ENCODE data around the gene MAPK6. TPM values are rescaled to one million over a fixed set of nuclear protein-coding genes. Genes with fewer than 3 reads are reported as not detected.

The MAPK6 gene
- total and polyA plus RNA-seq, 4 donors, result 5.6 to 27.1 (median 16.9) TPM

DNA sequence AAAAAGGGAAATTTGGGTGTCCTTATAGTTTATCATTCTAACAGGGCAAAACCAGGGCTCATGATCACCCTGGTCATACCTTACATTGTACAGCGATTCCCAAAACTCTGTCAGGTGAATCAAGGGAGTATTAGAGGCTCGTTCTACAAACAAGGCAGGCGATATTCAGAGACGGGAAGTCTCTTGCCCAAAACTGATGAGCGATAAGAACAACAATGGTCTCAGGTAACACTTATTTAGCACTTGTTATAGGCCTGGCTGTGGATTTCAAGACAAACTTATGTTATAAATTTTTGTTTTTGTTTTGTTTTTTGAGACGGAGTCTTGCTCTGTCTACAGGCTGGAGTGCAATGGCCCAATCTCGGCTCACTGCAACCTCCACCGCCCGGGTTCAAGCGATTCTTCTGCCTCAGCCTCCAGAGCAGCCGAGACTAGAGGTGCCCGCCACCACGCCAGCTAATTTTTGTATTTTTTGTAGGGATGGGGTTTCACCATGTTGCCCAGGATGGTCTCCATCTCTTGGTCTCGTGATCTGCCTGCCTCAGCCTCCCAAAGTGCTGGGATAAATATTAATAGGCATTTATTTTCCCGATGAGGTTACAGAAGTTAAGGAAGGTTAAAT is 80.7 kb downstream of the MAPK6 start:
- no peak overlapping the region for H3K4me3 ChIP-seq (ENCODE audit: low read length in 2 of 2)
- ATAC-seq (ENCODE audit: low FRiP score) (no peak), DNase-seq (no peak)
- no peak overlapping the region for H3K27ac ChIP-seq (ENCODE audit: low read depth in 1 of 2, low read length in 2 of 2)
- WGBS, 2 donors, result 95 to 96% methylated on average over 15 of the region's 15 CpGs
- no peaks in the 10 kb centered on the region for H3K27me3 ChIP-seq (ENCODE audit: control insufficient read depth in 1 of 2, insufficient read depth in 2 of 2, low read length in 1 of 2)
- intact Hi-C loops (cut with DNase I), result no loop called here
- no peaks in the 10 kb centered on the region for H3K36me3 ChIP-seq (ENCODE audit: control insufficient read depth in 1 of 2, insufficient read depth in 2 of 2, low read length in 1 of 2)
- H3K4me1 ChIP-seq (ENCODE audit: control insufficient read depth in 1 of 2, insufficient read depth in 2 of 2, low read length in 2 of 2), result no peaks in the 10 kb centered on the region
- H3K9me3 ChIP-seq (ENCODE audit: control insufficient read depth, low read length), result no peaks in the 10 kb centered on the region

DNA sequence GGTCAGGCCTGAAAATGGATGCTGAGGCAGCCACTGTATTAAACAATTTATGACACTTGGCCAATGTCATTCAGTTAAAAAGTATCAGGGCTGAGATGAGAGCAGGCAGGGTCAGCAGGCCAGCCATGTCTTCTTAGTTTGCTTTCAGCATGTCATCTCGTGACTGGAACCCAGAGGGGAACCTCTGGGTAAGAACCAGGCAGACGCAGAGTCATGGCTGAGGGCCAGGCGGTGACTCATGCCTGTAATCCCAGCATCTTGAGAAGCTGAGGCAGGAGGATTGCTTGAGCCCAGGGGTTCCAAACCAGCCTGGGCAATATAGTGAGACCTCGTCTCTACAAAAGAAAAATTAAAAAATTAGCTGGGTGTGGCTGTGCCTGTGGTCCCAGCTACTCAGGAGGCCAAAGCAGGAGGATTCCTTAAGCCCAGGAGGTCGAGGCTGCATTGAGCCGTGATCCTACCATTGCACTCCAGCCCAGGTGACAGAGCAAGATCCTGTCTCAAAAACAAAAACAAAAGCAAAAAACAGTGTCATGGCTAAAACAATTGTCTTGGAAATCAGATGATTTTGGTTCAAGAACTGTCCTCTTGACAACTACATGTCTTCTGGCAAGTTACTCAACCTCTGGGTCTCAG is 81.9 kb downstream of the MAPK6 start:
- WGBS, 2 donors, result 56% methylated on average over 6 of the region's 6 CpGs
- ATAC-seq (ENCODE audit: low FRiP score), result no peak

DNA sequence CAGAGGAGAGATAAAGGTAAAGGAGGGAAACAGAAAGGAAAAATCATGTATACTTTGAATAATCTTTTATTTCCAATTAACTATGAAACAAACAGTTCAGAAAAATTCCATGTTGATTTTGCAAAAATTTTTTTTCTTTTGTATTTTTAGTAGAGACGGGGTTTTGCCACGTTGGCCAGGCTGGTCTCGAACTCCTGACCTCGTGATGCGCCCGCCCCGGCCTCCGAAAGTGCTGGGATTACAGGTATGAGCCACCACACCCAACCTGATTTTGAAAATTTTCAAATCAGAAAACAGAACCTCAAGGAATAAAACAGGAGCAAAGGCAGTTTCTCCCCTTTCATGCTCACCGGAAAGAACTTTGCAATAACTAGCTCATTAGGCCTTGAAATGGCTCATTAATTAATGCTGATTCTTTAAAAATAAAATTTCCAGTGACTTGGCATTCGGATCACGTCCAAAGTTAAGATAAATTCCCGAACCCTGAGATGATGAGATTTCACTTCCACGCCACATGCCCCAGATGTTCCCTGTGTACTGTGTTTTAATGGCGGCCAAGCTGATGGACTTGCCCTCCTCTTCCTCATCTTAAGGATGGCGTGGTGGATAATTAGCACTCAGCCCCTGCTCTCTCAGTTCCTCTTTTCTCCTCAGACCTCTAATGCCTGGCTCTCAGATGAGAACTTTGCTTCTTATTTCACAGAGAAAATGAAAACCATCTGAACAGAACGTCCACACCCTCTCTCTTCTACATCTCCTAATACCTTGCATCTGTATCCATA is 82.7 kb downstream of the MAPK6 start:
- no peak for DNase-seq
- no peak for ATAC-seq (ENCODE audit: low FRiP score)
- no peaks in the 10 kb centered on the region for H3K9me3 ChIP-seq (ENCODE audit: control insufficient read depth, low read length)
- H3K4me3 ChIP-seq (ENCODE audit: low read length in 2 of 2), result no peak overlapping the region
- no peak overlapping the region for H3K27ac ChIP-seq (ENCODE audit: low read depth in 1 of 2, low read length in 2 of 2)
- intact Hi-C loops (cut with DNase I), result no loop called here
- H3K4me1 ChIP-seq (ENCODE audit: control insufficient read depth in 1 of 2, insufficient read depth in 2 of 2, low read length in 2 of 2), result no peaks in the 10 kb centered on the region
- 94 to 97% methylated on average over 16 of the region's 16 CpGs for WGBS, 2 donors
- H3K27me3 ChIP-seq (ENCODE audit: control insufficient read depth in 1 of 2, insufficient read depth in 2 of 2, low read length in 1 of 2), result no peaks in the 10 kb centered on the region
- H3K36me3 ChIP-seq (ENCODE audit: control insufficient read depth in 1 of 2, insufficient read depth in 2 of 2, low read length in 1 of 2), result no peaks in the 10 kb centered on the region

More for the DNA sequence above, 81.9 kb downstream of the MAPK6 start:
- intact Hi-C loops (cut with DNase I), result no loop called here
- DNase-seq, result peak; percentile 93 to 94
- no peaks in the 10 kb centered on the region for H3K27me3 ChIP-seq (ENCODE audit: control insufficient read depth in 1 of 2, insufficient read depth in 2 of 2, low read length in 1 of 2)
- no peaks in the 10 kb centered on the region for H3K4me1 ChIP-seq (ENCODE audit: control insufficient read depth in 1 of 2, insufficient read depth in 2 of 2, low read length in 2 of 2)
- no peaks in the 10 kb centered on the region for H3K9me3 ChIP-seq (ENCODE audit: control insufficient read depth, low read length)
- no peak overlapping the region for H3K27ac ChIP-seq (ENCODE audit: low read depth in 1 of 2, low read length in 2 of 2)
- no peaks in the 10 kb centered on the region for H3K36me3 ChIP-seq (ENCODE audit: control insufficient read depth in 1 of 2, insufficient read depth in 2 of 2, low read length in 1 of 2)
- no peak overlapping the region for H3K4me3 ChIP-seq (ENCODE audit: low read length in 2 of 2)

DNA sequence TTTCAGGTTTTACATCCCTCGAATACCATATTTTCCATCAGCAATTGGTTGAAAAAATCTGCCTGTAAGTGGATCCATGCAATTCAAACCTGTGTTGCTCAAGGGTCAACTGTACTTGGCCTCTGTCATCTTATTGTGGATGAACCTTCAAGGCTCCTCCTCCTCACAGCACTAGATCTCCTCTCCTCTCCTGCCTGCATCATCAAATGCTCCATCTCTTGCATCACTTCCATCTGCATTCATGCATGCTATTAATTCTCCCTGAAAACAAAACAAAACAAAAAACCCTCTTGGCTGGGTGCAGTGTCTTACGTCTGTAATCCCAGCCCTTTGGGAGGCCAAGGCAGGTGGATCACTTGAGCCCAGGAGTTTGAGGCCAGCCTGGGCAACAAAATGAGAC is 83.4 kb downstream of the MAPK6 start:
- Histone ChIP-seq H3K27ac (ENCODE audit: low read depth in 1 of 2, low read length in 2 of 2) (no peak overlapping the region), H3K9me3 (ENCODE audit: control insufficient read depth, low read length) (no peaks in the 10 kb centered on the region), H3K36me3 (ENCODE audit: control insufficient read depth in 1 of 2, insufficient read depth in 2 of 2, low read length in 1 of 2) (no peaks in the 10 kb centered on the region), H3K4me1 (ENCODE audit: control insufficient read depth in 1 of 2, insufficient read depth in 2 of 2, low read length in 2 of 2) (no peaks in the 10 kb centered on the region), H3K4me3 (ENCODE audit: low read length in 2 of 2) (no peak overlapping the region), H3K27me3 (ENCODE audit: control insufficient read depth in 1 of 2, insufficient read depth in 2 of 2, low read length in 1 of 2) (no peaks in the 10 kb centered on the region)
- no peak for ATAC-seq (ENCODE audit: low FRiP score)
- DNase-seq, result no peak
- 70 to 74% methylated on average over 2 of the region's 2 CpGs for WGBS, 2 donors
- intact Hi-C loops (cut with DNase I), result no loop called here

DNA sequence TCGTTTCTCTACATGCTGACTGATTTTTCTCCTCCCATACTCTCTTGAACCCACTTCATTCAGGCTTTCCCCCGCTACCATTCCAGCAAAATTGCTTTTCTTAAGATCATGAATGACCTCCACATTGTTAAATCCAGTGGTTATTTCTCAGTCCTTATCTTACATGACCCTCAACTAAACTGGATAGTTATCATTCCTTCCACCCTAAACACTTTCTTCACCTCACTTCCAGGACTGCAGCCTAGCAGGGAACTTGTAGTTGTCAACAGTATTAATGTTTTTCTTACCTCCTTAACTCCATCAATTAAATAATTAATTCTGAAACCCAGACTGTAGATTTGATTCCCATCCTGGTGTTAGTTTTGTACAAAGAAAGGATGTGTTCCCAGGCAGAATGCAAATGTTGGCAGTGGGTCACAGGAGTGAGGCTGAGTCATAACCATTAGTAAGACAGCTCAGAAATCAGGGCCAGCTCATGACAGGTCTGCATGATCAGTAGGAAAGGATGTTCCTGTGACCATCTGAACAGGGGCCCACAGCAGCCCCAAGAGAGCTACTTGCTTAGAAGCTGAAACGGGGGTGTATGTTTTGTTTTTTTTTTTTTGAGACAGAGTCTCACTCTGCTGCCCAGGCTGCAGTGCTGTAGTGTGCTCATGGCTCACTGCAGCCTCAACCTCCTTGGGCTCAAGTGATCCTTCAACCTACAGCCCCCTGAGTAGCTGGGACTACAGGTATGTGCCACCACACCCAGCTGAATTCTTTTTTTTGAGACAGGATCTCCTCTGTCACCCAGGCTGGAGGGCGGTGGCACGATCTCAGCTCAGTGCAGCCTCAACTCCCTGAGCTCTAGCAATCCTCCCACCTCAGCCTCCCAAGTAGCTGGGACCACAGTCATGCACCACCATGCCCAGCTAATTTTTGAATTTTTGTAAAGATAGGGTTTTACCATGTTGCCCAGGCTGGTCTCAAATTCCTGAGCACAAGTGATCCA is 84.5 kb downstream of the MAPK6 start:
- Histone ChIP-seq H3K4me3 (ENCODE audit: low read length in 2 of 2) (no peak overlapping the region), H3K27ac (ENCODE audit: low read depth in 1 of 2, low read length in 2 of 2) (no peak overlapping the region), H3K4me1 (ENCODE audit: control insufficient read depth in 1 of 2, insufficient read depth in 2 of 2, low read length in 2 of 2) (no peaks in the 10 kb centered on the region), H3K9me3 (ENCODE audit: control insufficient read depth, low read length) (no peaks in the 10 kb centered on the region), H3K36me3 (ENCODE audit: control insufficient read depth in 1 of 2, insufficient read depth in 2 of 2, low read length in 1 of 2) (no peaks in the 10 kb centered on the region), H3K27me3 (ENCODE audit: control insufficient read depth in 1 of 2, insufficient read depth in 2 of 2, low read length in 1 of 2) (no peaks in the 10 kb centered on the region)
- DNase-seq (peak in 1 of 2 donors; percentile 74), ATAC-seq (ENCODE audit: low FRiP score) (peak; percentile 68)
- 55 to 58% methylated on average over 5 of the region's 5 CpGs for whole genome bisulfite sequencing, 2 donors
- intact Hi-C loops (cut with DNase I), result no loop called here

DNA sequence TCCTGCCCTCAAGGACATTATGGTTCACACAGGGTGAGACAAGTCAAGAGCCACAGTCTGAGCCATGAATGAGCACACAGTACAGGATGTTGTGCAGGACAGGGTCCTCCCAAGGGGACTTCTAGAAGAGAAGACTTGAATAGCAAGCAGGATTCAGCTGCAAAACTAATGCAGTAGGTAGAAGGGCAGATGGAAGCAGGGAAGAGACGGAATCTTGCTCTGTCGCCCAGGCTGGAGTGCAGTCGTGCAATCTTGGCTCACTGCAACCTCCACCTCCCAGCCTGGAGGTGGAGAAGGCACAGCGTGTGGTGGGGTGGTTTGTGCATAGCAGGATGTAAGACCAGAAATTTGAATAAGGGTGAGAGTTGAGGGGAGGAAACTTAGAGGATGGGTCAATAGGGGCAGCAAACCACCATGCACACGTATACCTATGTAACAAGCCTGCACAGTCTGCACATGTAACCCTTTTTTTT is 85.5 kb downstream of the MAPK6 start:
- no peaks in the 10 kb centered on the region for H3K36me3 ChIP-seq (ENCODE audit: control insufficient read depth in 1 of 2, insufficient read depth in 2 of 2, low read length in 1 of 2)
- ATAC-seq (ENCODE audit: low FRiP score) (no peak), DNase-seq (no peak)
- WGBS, 2 donors, result 94 to 95% methylated on average over 5 of the region's 5 CpGs
- H3K27ac ChIP-seq (ENCODE audit: low read depth in 1 of 2, low read length in 2 of 2), result no peak overlapping the region
- H3K4me3 ChIP-seq (ENCODE audit: low read length in 2 of 2), result no peak overlapping the region
- intact Hi-C loops (cut with DNase I), result no loop called here
- no peaks in the 10 kb centered on the region for H3K9me3 ChIP-seq (ENCODE audit: control insufficient read depth, low read length)
- no peaks in the 10 kb centered on the region for H3K27me3 ChIP-seq (ENCODE audit: control insufficient read depth in 1 of 2, insufficient read depth in 2 of 2, low read length in 1 of 2)
- H3K4me1 ChIP-seq (ENCODE audit: control insufficient read depth in 1 of 2, insufficient read depth in 2 of 2, low read length in 2 of 2), result no peaks in the 10 kb centered on the region

DNA sequence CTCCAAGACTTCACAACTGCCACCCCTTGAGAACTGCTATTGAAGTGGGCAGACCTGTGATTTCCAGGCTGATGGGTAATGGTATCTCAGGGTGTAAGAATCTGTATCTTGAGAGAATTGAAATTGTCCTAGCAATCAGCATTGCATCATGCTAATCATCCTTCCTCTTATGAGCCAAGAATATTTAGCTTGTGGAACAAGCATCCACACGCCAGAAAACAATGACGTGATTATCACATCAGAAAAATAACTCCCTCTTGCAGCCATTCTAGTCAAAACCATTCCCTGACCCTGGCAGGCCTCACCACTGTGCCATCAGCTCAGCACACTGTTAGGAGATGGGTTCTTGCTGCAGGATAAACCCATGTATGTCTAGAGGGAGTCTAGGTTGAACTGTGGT is 86.8 kb downstream of the MAPK6 start:
- ATAC-seq (ENCODE audit: low FRiP score) (no peak), DNase-seq (no peak)
- no peak overlapping the region for H3K27ac ChIP-seq (ENCODE audit: low read depth in 1 of 2, low read length in 2 of 2)
- intact Hi-C loops (cut with DNase I), result no loop called here
- WGBS, 2 donors, result 93 to 95% methylated on average over 2 of the region's 2 CpGs
- H3K27me3 ChIP-seq (ENCODE audit: control insufficient read depth in 1 of 2, insufficient read depth in 2 of 2, low read length in 1 of 2), result no peaks in the 10 kb centered on the region
- H3K36me3 ChIP-seq (ENCODE audit: control insufficient read depth in 1 of 2, insufficient read depth in 2 of 2, low read length in 1 of 2), result no peaks in the 10 kb centered on the region
- no peaks in the 10 kb centered on the region for H3K4me1 ChIP-seq (ENCODE audit: control insufficient read depth in 1 of 2, insufficient read depth in 2 of 2, low read length in 2 of 2)
- H3K9me3 ChIP-seq (ENCODE audit: control insufficient read depth, low read length), result no peaks in the 10 kb centered on the region
- no peak overlapping the region for H3K4me3 ChIP-seq (ENCODE audit: low read length in 2 of 2)

DNA sequence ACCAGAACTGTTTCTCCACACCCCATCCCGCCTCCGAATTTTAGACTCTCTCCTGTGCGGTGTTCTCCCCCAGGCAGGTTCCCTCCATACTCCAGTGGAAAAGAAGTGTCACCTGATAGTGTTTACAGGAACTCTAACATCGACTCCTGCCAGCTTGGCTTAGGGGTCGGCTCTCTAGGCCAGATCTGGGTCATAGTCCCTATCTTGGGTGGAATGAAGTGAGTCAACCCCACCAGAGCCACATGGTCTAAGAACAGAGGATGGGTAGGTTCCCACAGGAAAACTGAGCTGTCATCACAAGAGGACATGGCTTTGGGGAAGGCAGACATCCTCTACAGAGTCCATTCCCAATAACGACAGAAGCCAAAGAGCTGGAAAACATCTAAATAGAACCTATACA is 87.6 kb downstream of the MAPK6 start:
- Histone ChIP-seq H3K27ac (ENCODE audit: low read depth in 1 of 2, low read length in 2 of 2) (no peak overlapping the region), H3K36me3 (ENCODE audit: control insufficient read depth in 1 of 2, insufficient read depth in 2 of 2, low read length in 1 of 2) (no peaks in the 10 kb centered on the region), H3K4me3 (ENCODE audit: low read length in 2 of 2) (no peak overlapping the region), H3K9me3 (ENCODE audit: control insufficient read depth, low read length) (no peaks in the 10 kb centered on the region), H3K4me1 (ENCODE audit: control insufficient read depth in 1 of 2, insufficient read depth in 2 of 2, low read length in 2 of 2) (no peaks in the 10 kb centered on the region), H3K27me3 (ENCODE audit: control insufficient read depth in 1 of 2, insufficient read depth in 2 of 2, low read length in 1 of 2) (peaks cover 0 to 3% of the 10 kb centered on the region in 2 donors)
- DNase-seq, result no peak
- 77 to 80% methylated on average over 6 of the region's 6 CpGs for whole genome bisulfite sequencing, 2 donors
- no peak for ATAC-seq (ENCODE audit: low FRiP score)
- intact Hi-C loops (cut with DNase I), result no loop called here

All from aorta (tissue), 5 donors.